GM23338 (cell line): ENCODE results near the gene ANKHD1. TPM values are rescaled to one million over a fixed set of nuclear protein-coding genes. Genes with fewer than 3 reads are reported as not detected.

Experiments
- ATAC-seq: fragments of 200-7000 bp; cut with Tn5 transposase; 3 replicates; pipeline ENCODE4 v1.9.1; 2020
- DNase-seq: peaks from one replicate; pipeline ENCODE4 v3.0.0-alpha.2; 2015; ENCODE audit warnings: low spot score
- H2AFZ ChIP-seq: fragments of 200-600 bp; sonication (generic); 2 replicates; pipeline ENCODE4 v1.8.0; 2016; ENCODE audit warnings: antibody characterized with exemption, mild to moderate bottlenecking, moderate library complexity
- H3F3A ChIP-seq: fragments of 200-600 bp; sonication (generic); replicated peaks from 2 replicates; pipeline ENCODE4 v1.8.0; 2017; ENCODE audit warnings: antibody characterized with exemption, mixed run types, low read depth
- H3K27ac ChIP-seq: fragments of 200-600 bp; sonication (generic); 2 replicates; pipeline ENCODE4 v1.6.1; 2016; ENCODE audit warnings: low read depth
- H3K27me3 ChIP-seq: fragments of 200-600 bp; sonication (generic); 2 replicates; pipeline ENCODE4 v1.8.0; 2016; ENCODE audit warnings: mild to moderate bottlenecking, mixed run types, moderate library complexity; ENCODE audit not compliant: insufficient read depth
- H3K36me3 ChIP-seq: fragments of 200-600 bp; sonication (generic); 2 replicates; pipeline ENCODE4 v1.8.0; 2016; ENCODE audit warnings: mild to moderate bottlenecking; ENCODE audit not compliant: insufficient read depth
- H3K4me1 ChIP-seq: fragments of 200-600 bp; sonication (generic); 2 replicates; pipeline ENCODE4 v1.8.0; 2016; ENCODE audit warnings: mild to moderate bottlenecking, moderate library complexity; ENCODE audit not compliant: insufficient read depth
- H3K4me2 ChIP-seq: fragments of 200-600 bp; sonication (generic); 2 replicates; pipeline ENCODE4 v1.7.1; 2017; ENCODE audit warnings: mixed run types
- H3K4me3 ChIP-seq: fragments of 200-600 bp; sonication (generic); 2 replicates; pipeline ENCODE4 v1.6.1; 2016; ENCODE audit warnings: mixed run types
- H3K79me2 ChIP-seq: fragments of 200-600 bp; sonication (generic); replicated peaks from 2 replicates; pipeline ENCODE4 v1.8.0; 2017; ENCODE audit warnings: mild to moderate bottlenecking; ENCODE audit not compliant: insufficient read depth
- H3K9me2 ChIP-seq: fragments of 200-600 bp; sonication (generic); 2 replicates; pipeline ENCODE4 v1.8.0; 2017; ENCODE audit not compliant: insufficient read depth
- H4K20me1 ChIP-seq: fragments of 200-600 bp; sonication (generic); replicated peaks from 2 replicates; pipeline ENCODE4 v1.8.0; 2017; ENCODE audit warnings: mild to moderate bottlenecking; ENCODE audit not compliant: insufficient read depth
- H3K27ac Mint-ChIP-seq: 2 replicates; pipeline ENCODE4 v1.8.0; 2020; ENCODE audit warnings: inconsistent platforms, mild to moderate bottlenecking, moderate library complexity, mixed read lengths
- H3K27me3 Mint-ChIP-seq: 3 replicates; pipeline ENCODE4 v1.8.0; 2022; ENCODE audit warnings: low read depth, mild to moderate bottlenecking, moderate library complexity, mixed read lengths, inconsistent platforms; ENCODE audit not compliant: insufficient read depth, poor library complexity
- H3K36me3 Mint-ChIP-seq: 3 replicates; pipeline ENCODE4 v1.8.0; 2021; ENCODE audit warnings: low read depth, mild to moderate bottlenecking, inconsistent platforms, moderate library complexity, mixed read lengths
- H3K4me1 Mint-ChIP-seq: 3 replicates; pipeline ENCODE4 v1.8.0; 2020; ENCODE audit warnings: mild to moderate bottlenecking, inconsistent platforms, mixed read lengths
- H3K4me3 Mint-ChIP-seq: 3 replicates; pipeline ENCODE4 v1.8.0; 2021; ENCODE audit warnings: moderate library complexity, mild to moderate bottlenecking, inconsistent platforms, mixed read lengths
- H3K9me3 Mint-ChIP-seq: 3 replicates; pipeline ENCODE4 v1.8.0; 2020; ENCODE audit warnings: moderate library complexity, mild to moderate bottlenecking, inconsistent platforms, mixed read lengths
- CREB1 ChIP-seq: fragments of 250-450 bp; sonication (Bioruptor Pico); IDR thresholded peaks from 2 replicates; pipeline ENCODE4 v1.5.0; 2020; ENCODE audit warnings: low read depth, mild to moderate bottlenecking, moderate library complexity
- EZH2 ChIP-seq: fragments of 200-600 bp; sonication (generic); IDR thresholded peaks from one replicate; pipeline ENCODE4 v1.8.0; 2017; ENCODE audit warnings: antibody characterized with exemption, mild to moderate bottlenecking, low read depth; ENCODE audit not compliant: unreplicated experiment
- EZH2phosphoT487 ChIP-seq: fragments of 200-600 bp; sonication (generic); IDR thresholded peaks from one replicate; pipeline ENCODE4 v1.8.1; 2018; ENCODE audit warnings: antibody characterized with exemption; ENCODE audit not compliant: unreplicated experiment
- JUNB ChIP-seq: IDR thresholded peaks from one replicate; pipeline ENCODE4 v1.6.1; 2016; ENCODE audit warnings: antibody characterized with exemption; ENCODE audit not compliant: unreplicated experiment
- NANOG ChIP-seq: IDR thresholded peaks from 2 replicates; pipeline ENCODE4 v1.6.1; 2016; ENCODE audit warnings: antibody characterized with exemption, borderline replicate concordance
- POLR2AphosphoS5 ChIP-seq: IDR thresholded peaks from 2 replicates; pipeline ENCODE4 v1.6.1; 2016; ENCODE audit warnings: antibody characterized with exemption, low read depth
- STAT1 ChIP-seq: IDR thresholded peaks from one replicate; pipeline ENCODE4 v1.6.1; 2016; ENCODE audit warnings: antibody characterized with exemption; ENCODE audit not compliant: unreplicated experiment
- ZNF331 ChIP-seq: fragments of 250-450 bp; sonication (Bioruptor Pico); IDR thresholded peaks from 2 replicates; pipeline ENCODE4 v1.5.0; 2020; ENCODE audit warnings: low read depth, mild to moderate bottlenecking, moderate library complexity
- polyA plus RNA-seq: library from polyadenylated mRNA; unstranded; fragments of >200 nt; fragmentation: Nextera tagmentation; extraction: Ambion mirVana; gene quantifications from 2 replicates; pipeline ENCODE4 v1.2.1, GENCODE V29; 2016
- total RNA-seq: library from RNA; depleted of rRNA; stranded (reverse); fragments of >200 nt; shearing (Covaris generic); gene quantifications from 2 replicates; pipeline ENCODE4 v1.2.3, GENCODE V29; 2014
- TF ChIP-seq, protein P1 (sequence below): fragments of 250-450 bp; sonication (Bioruptor Pico); IDR thresholded peaks from 2 replicates; pipeline ENCODE4 v1.5.0; 2020; ENCODE audit warnings: mild to moderate bottlenecking, moderate library complexity
- TF ChIP-seq, protein P2 (sequence below), 2 experiments: fragments of 200-600 bp in 1 of 2; sonication (generic) in 1 of 2; conservative IDR thresholded peaks; 2 replicates each; pipeline versions ENCODE4 v1.5.1 to v1.6.1; 2016 to 2017; ENCODE audit warnings: antibody characterized with exemption in 2 of 2, low read depth in 2 of 2, mild to moderate bottlenecking in 2 of 2, moderate library complexity in 1 of 2
- TF ChIP-seq, protein P3 (sequence below): IDR thresholded peaks from one replicate; pipeline ENCODE4 v1.6.1; 2018; ENCODE audit warnings: antibody characterized with exemption; ENCODE audit not compliant: unreplicated experiment
- TF ChIP-seq, protein P4 (sequence below): IDR thresholded peaks from 2 replicates; pipeline ENCODE4 v1.6.1; 2016; ENCODE audit warnings: antibody characterized with exemption

Gene ANKHD1
- total and polyA plus RNA-seq, 2 experiments from 2014 or later: 73.0 to 119 TPM

DNA sequence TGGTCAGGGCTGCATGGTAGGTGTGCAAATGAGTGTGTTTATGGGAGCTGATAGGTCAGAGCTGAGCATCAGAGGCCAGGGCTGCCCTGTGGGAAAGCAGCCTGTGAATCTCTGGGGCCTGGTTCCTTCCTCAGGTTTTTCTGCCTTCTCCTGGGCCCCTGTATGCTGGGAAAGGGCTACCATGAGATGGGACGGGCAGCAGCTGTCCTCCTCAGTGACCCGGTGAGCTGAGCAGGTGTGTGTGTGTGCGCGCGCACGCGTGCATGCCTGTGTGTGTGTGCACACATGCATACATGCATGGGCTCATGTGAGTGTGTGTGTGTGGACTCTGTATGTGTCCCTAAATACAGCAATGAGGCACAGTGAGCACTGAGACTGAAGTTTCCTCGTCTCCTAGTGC, 39.3 kb upstream of the ANKHD1 start:
- Histone ChIP-seq H3K27me3 (peaks cover 11% of the 10 kb centered on the region; the same call in 1 of the 2 replicates), H4K20me1 (no peaks in the 10 kb centered on the region), H2AFZ (no peak overlapping the region), H3K79me2 (no peaks in the 10 kb centered on the region), H3K4me3 (no peak overlapping the region), H3F3A (no peaks in the 10 kb centered on the region), H3K4me2 (no peak overlapping the region), H3K27ac (no peak overlapping the region), H3K36me3 (no peaks in the 10 kb centered on the region), H3K4me1 (0 out of 2 replicates have a peak, but pooled peaks cover 2% of the 10 kb centered on the region), H3K9me2 (0 out of 2 replicates have a peak, but pooled peaks cover 2% of the 10 kb centered on the region)
- no peaks in the 10 kb centered on the region for H3K9me3 Mint-ChIP-seq
- H3K36me3 Mint-ChIP-seq: no peaks in the 10 kb centered on the region
- no peak for ATAC-seq
- H3K27ac Mint-ChIP-seq: no peak overlapping the region
- H3K4me3 Mint-ChIP-seq: no peak overlapping the region; the same call in 2 of the 3 replicates
- TF ChIP-seq EZH2 (no peak), EZH2phosphoT487 (no peak), STAT1 (no peak), ZNF331 (no peak), NANOG (no peak), CREB1 (CRISPR knock-in tag) (no peak), POLR2AphosphoS5 (no peak), JUNB (no peak)
- TF ChIP-seq, protein P1, sequence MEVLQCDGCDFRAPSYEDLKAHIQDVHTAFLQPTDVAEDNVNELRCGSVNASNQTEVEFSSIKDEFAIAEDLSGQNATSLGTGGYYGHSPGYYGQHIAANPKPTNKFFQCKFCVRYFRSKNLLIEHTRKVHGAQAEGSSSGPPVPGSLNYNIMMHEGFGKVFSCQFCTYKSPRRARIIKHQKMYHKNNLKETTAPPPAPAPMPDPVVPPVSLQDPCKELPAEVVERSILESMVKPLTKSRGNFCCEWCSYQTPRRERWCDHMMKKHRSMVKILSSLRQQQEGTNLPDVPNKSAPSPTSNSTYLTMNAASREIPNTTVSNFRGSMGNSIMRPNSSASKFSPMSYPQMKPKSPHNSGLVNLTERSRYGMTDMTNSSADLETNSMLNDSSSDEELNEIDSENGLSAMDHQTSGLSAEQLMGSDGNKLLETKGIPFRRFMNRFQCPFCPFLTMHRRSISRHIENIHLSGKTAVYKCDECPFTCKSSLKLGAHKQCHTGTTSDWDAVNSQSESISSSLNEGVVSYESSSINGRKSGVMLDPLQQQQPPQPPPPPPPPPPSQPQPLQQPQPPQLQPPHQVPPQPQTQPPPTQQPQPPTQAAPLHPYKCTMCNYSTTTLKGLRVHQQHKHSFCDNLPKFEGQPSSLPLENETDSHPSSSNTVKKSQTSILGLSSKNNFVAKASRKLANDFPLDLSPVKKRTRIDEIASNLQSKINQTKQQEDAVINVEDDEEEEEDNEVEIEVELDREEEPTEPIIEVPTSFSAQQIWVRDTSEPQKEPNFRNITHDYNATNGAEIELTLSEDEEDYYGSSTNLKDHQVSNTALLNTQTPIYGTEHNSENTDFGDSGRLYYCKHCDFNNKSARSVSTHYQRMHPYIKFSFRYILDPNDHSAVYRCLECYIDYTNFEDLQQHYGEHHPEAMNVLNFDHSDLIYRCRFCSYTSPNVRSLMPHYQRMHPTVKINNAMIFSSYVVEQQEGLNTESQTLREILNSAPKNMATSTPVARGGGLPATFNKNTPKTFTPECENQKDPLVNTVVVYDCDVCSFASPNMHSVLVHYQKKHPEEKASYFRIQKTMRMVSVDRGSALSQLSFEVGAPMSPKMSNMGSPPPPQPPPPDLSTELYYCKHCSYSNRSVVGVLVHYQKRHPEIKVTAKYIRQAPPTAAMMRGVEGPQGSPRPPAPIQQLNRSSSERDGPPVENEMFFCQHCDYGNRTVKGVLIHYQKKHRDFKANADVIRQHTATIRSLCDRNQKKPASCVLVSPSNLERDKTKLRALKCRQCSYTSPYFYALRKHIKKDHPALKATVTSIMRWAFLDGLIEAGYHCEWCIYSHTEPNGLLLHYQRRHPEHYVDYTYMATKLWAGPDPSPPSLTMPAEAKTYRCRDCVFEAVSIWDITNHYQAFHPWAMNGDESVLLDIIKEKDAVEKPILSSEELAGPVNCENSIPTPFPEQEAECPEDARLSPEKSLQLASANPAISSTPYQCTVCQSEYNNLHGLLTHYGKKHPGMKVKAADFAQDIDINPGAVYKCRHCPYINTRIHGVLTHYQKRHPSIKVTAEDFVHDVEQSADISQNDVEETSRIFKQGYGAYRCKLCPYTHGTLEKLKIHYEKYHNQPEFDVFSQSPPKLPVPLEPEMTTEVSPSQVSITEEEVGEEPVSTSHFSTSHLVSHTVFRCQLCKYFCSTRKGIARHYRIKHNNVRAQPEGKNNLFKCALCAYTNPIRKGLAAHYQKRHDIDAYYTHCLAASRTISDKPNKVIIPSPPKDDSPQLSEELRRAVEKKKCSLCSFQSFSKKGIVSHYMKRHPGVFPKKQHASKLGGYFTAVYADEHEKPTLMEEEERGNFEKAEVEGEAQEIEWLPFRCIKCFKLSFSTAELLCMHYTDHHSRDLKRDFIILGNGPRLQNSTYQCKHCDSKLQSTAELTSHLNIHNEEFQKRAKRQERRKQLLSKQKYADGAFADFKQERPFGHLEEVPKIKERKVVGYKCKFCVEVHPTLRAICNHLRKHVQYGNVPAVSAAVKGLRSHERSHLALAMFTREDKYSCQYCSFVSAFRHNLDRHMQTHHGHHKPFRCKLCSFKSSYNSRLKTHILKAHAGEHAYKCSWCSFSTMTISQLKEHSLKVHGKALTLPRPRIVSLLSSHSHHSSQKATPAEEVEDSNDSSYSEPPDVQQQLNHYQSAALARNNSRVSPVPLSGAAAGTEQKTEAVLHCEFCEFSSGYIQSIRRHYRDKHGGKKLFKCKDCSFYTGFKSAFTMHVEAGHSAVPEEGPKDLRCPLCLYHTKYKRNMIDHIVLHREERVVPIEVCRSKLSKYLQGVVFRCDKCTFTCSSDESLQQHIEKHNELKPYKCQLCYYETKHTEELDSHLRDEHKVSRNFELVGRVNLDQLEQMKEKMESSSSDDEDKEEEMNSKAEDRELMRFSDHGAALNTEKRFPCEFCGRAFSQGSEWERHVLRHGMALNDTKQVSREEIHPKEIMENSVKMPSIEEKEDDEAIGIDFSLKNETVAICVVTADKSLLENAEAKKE (CRISPR knock-in tag): no peak
- TF ChIP-seq, protein P2, sequence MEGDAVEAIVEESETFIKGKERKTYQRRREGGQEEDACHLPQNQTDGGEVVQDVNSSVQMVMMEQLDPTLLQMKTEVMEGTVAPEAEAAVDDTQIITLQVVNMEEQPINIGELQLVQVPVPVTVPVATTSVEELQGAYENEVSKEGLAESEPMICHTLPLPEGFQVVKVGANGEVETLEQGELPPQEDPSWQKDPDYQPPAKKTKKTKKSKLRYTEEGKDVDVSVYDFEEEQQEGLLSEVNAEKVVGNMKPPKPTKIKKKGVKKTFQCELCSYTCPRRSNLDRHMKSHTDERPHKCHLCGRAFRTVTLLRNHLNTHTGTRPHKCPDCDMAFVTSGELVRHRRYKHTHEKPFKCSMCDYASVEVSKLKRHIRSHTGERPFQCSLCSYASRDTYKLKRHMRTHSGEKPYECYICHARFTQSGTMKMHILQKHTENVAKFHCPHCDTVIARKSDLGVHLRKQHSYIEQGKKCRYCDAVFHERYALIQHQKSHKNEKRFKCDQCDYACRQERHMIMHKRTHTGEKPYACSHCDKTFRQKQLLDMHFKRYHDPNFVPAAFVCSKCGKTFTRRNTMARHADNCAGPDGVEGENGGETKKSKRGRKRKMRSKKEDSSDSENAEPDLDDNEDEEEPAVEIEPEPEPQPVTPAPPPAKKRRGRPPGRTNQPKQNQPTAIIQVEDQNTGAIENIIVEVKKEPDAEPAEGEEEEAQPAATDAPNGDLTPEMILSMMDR (conservative IDR thresholded peaks at IDR 0.05; ENCODE audit: low read depth in 2 of 2): no peak
- TF ChIP-seq, protein P3, sequence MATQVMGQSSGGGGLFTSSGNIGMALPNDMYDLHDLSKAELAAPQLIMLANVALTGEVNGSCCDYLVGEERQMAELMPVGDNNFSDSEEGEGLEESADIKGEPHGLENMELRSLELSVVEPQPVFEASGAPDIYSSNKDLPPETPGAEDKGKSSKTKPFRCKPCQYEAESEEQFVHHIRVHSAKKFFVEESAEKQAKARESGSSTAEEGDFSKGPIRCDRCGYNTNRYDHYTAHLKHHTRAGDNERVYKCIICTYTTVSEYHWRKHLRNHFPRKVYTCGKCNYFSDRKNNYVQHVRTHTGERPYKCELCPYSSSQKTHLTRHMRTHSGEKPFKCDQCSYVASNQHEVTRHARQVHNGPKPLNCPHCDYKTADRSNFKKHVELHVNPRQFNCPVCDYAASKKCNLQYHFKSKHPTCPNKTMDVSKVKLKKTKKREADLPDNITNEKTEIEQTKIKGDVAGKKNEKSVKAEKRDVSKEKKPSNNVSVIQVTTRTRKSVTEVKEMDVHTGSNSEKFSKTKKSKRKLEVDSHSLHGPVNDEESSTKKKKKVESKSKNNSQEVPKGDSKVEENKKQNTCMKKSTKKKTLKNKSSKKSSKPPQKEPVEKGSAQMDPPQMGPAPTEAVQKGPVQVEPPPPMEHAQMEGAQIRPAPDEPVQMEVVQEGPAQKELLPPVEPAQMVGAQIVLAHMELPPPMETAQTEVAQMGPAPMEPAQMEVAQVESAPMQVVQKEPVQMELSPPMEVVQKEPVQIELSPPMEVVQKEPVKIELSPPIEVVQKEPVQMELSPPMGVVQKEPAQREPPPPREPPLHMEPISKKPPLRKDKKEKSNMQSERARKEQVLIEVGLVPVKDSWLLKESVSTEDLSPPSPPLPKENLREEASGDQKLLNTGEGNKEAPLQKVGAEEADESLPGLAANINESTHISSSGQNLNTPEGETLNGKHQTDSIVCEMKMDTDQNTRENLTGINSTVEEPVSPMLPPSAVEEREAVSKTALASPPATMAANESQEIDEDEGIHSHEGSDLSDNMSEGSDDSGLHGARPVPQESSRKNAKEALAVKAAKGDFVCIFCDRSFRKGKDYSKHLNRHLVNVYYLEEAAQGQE: no peak
- TF ChIP-seq, protein P4, sequence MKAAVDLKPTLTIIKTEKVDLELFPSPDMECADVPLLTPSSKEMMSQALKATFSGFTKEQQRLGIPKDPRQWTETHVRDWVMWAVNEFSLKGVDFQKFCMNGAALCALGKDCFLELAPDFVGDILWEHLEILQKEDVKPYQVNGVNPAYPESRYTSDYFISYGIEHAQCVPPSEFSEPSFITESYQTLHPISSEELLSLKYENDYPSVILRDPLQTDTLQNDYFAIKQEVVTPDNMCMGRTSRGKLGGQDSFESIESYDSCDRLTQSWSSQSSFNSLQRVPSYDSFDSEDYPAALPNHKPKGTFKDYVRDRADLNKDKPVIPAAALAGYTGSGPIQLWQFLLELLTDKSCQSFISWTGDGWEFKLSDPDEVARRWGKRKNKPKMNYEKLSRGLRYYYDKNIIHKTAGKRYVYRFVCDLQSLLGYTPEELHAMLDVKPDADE: no peak
- DNase-seq: no peak
- H3K27me3 Mint-ChIP-seq: peaks cover 23% of the 10 kb centered on the region
- peaks cover 10% of the 10 kb centered on the region for H3K4me1 Mint-ChIP-seq
